22Rv1 (cell line): ENCODE measurements around the gene MTNR1A.

Experiments
- H3K27ac ChIP-seq: fragments of 450-650 bp; 2 replicates; pipeline ENCODE4 v1.5.1; 2017
- CTCF ChIP-seq: fragments of 450-650 bp; IDR thresholded peaks from 2 replicates; pipeline ENCODE4 v1.5.1; 2017; ENCODE audit warnings: mild to moderate bottlenecking
- ZFX ChIP-seq: fragments of 450-650 bp; IDR thresholded peaks from 2 replicates; pipeline ENCODE4 v1.6.1; 2017; ENCODE audit warnings: antibody characterized with exemption, borderline replicate concordance

The MTNR1A gene

GRCh38 chr4:186586205-186586604 is 30.8 kb upstream of the MTNR1A start:
- no peak overlapping the region for H3K27ac ChIP-seq

GRCh38 chr4:186584912-186585311 is 29.5 kb upstream of the MTNR1A start:
- H3K27ac ChIP-seq: no peak overlapping the region
- TF ChIP-seq CTCF: no peak
- no peak for TF ChIP-seq ZFX

More at GRCh38 chr4:186586205-186586604, 30.8 kb upstream of the MTNR1A start:
- TF ChIP-seq ZFX (no peak), CTCF (no peak)

GRCh38 chr4:186581421-186581820 is 26.1 kb upstream of the MTNR1A start:
- H3K27ac ChIP-seq: no peak overlapping the region

GRCh38 chr4:186580669-186581068 is 25.3 kb upstream of the MTNR1A start:
- no peak for TF ChIP-seq CTCF
- no peak for TF ChIP-seq ZFX

More at GRCh38 chr4:186581421-186581820, 26.1 kb upstream of the MTNR1A start:
- TF ChIP-seq CTCF (no peak), ZFX (no peak)

GRCh38 chr4:186570193-186570996 is 15.0 kb upstream of the MTNR1A start:
- no peak for TF ChIP-seq ZFX
- no peak for TF ChIP-seq CTCF
- no peak overlapping the region for H3K27ac ChIP-seq

More at GRCh38 chr4:186580669-186581068, 25.3 kb upstream of the MTNR1A start:
- no peak overlapping the region for H3K27ac ChIP-seq

- no peak overlapping the region for H3K27ac ChIP-seq
- TF ChIP-seq ZFX (no peak), CTCF (no peak)
Observed at GRCh38 chr4:186569533-186570192, 14.3 kb upstream of the MTNR1A start.

- TF ChIP-seq CTCF (no peak), ZFX (no peak)
- no peak overlapping the region for H3K27ac ChIP-seq
Observed at GRCh38 chr4:186566068-186566467, 10.7 kb upstream of the MTNR1A start.
